HG02840 (cell line): ENCODE results near the gene S100A4.
"Not testable (repeated sequence)": the region's sequence is repeated elsewhere in the genome, so short reads cannot be mapped to it uniquely, and the experiment has no call there.

Experiments
- ATAC-seq: cut with Tn5 transposase; IDR thresholded peaks from one replicate; pipeline ENCODE4 v1.9.1; 2021; ENCODE audit warnings: mild to moderate bottlenecking, moderate library complexity, moderate number of reproducible peaks; ENCODE audit not compliant: unreplicated experiment, low FRiP score

S100A4 gene

GRCh38 chr1:153568367-153569099 is 22.9 kb upstream of the S100A4 start:
- no peak for ATAC-seq

GRCh38 chr1:153567621-153568366 is 22.2 kb upstream of the S100A4 start:
- no peak for ATAC-seq

GRCh38 chr1:153566414-153567371 is 21.1 kb upstream of the S100A4 start:
- ATAC-seq: no peak

- no peak for ATAC-seq
Measured at GRCh38 chr1:153565529-153566374, 20.1 kb upstream of the S100A4 start, which contains the start of gene S100A2. Gene S100A2 (minus strand): TSS chr1:153565844. CDS start chr1:153563877, 1,967 bp downstream.

GRCh38 chr1:153563991-153564390 is 18.4 kb upstream of the S100A4 start:
- no peak for ATAC-seq

- no peak for ATAC-seq
Measured at GRCh38 chr1:153563483-153563901, 17.9 kb upstream of the S100A4 start.

- ATAC-seq: not testable (repeated sequence)
Measured at GRCh38 chr1:153562021-153562420, 16.4 kb upstream of the S100A4 start.

- ATAC-seq: no peak
Measured at GRCh38 chr1:153561466-153561985, 15.9 kb upstream of the S100A4 start.

GRCh38 chr1:153560771-153561465 is 15.3 kb upstream of the S100A4 start:
- ATAC-seq: no peak

GRCh38 chr1:153560241-153560640 is 14.6 kb upstream of the S100A4 start:
- ATAC-seq: no peak

- no peak for ATAC-seq
Measured at GRCh38 chr1:153557877-153558276, 12.3 kb upstream of the S100A4 start.

- ATAC-seq: no peak
Measured at GRCh38 chr1:153556348-153556747, 10.7 kb upstream of the S100A4 start.

GRCh38 chr1:153553830-153554541 is 8.4 kb upstream of the S100A4 start:
- no peak for ATAC-seq

- no peak for ATAC-seq
Measured at GRCh38 chr1:153553096-153553495, 7.5 kb upstream of the S100A4 start.

- no peak for ATAC-seq
Measured at GRCh38 chr1:153552335-153552734, 6.7 kb upstream of the S100A4 start.

- no peak for ATAC-seq
Measured at GRCh38 chr1:153550827-153551500, 5.4 kb upstream of the S100A4 start.

GRCh38 chr1:153550398-153550758 is 4.8 kb upstream of the S100A4 start:
- ATAC-seq: no peak
